ENCODE data around the gene AKAP17A.

The AKAP17A gene

GRCh38 chrX:1597345-1598020 is 6.1 kb downstream of the AKAP17A start:
- H3K4me3 ChIP-seq (ENCODE audit: low read depth, low read length): no peak overlapping the region
- TF ChIP-seq CTCF (IDR thresholded peaks at IDR 0.05; ENCODE audit: low read depth, low read length): no peak

- H3K4me3 ChIP-seq (ENCODE audit: low read depth, low read length): no peak overlapping the region
- no peak for TF ChIP-seq CTCF (IDR thresholded peaks at IDR 0.05; ENCODE audit: low read depth, low read length)
Observed at GRCh38 chrX:1598021-1598875, 6.8 kb downstream of the AKAP17A start.

- TF ChIP-seq CTCF (IDR thresholded peaks at IDR 0.05; ENCODE audit: low read depth, low read length): no peak
Observed at GRCh38 chrX:1598876-1599790, 7.7 kb downstream of the AKAP17A start.

GRCh38 chrX:1599791-1600405 is 8.5 kb downstream of the AKAP17A start:
- no peak overlapping the region for H3K4me3 ChIP-seq (ENCODE audit: low read depth, low read length)
- no peak for TF ChIP-seq CTCF (IDR thresholded peaks at IDR 0.05; ENCODE audit: low read depth, low read length)

More at GRCh38 chrX:1598876-1599790, 7.7 kb downstream of the AKAP17A start:
- H3K4me3 ChIP-seq (ENCODE audit: low read depth, low read length): no peak overlapping the region

GRCh38 chrX:1600406-1601050 is 9.1 kb downstream of the AKAP17A start:
- H3K4me3 ChIP-seq (ENCODE audit: low read depth, low read length): no peak overlapping the region

More at GRCh38 chrX:1600406-1601050, 9.1 kb downstream of the AKAP17A start:
- TF ChIP-seq CTCF (IDR thresholded peaks at IDR 0.05; ENCODE audit: low read depth, low read length): no peak

All from WI38 (cell line).